ENCODE measurements around the gene IDUA.

Gene IDUA

GRCh38 chr4:961351-962230 is 25.3 kb upstream of the IDUA start:
- no peaks in the 10 kb centered on the region for H3K27me3 Mint-ChIP-seq
- H3K27ac Mint-ChIP-seq = no peak overlapping the region
- H3K4me1 Mint-ChIP-seq = no peaks in the 10 kb centered on the region
- ATAC-seq (peak; percentile 28), DNase-seq (no peak)
- no peak overlapping the region for H3K4me3 Mint-ChIP-seq
- H3K9me3 Mint-ChIP-seq = no peaks in the 10 kb centered on the region

- H3K27me3 Mint-ChIP-seq = no peaks in the 10 kb centered on the region
- no peaks in the 10 kb centered on the region for H3K9me3 Mint-ChIP-seq
- DNase-seq (no peak), ATAC-seq (no peak)
- H3K4me1 Mint-ChIP-seq = no peaks in the 10 kb centered on the region
- peak overlapping the region in 1 of 2 donors; percentile 27 for H3K4me3 Mint-ChIP-seq
- H3K27ac Mint-ChIP-seq = peak overlapping the region in 1 of 2 donors; percentile 59
These were observed 24.3 kb upstream of the IDUA start for GRCh38 chr4:962231-963208.

DNA sequence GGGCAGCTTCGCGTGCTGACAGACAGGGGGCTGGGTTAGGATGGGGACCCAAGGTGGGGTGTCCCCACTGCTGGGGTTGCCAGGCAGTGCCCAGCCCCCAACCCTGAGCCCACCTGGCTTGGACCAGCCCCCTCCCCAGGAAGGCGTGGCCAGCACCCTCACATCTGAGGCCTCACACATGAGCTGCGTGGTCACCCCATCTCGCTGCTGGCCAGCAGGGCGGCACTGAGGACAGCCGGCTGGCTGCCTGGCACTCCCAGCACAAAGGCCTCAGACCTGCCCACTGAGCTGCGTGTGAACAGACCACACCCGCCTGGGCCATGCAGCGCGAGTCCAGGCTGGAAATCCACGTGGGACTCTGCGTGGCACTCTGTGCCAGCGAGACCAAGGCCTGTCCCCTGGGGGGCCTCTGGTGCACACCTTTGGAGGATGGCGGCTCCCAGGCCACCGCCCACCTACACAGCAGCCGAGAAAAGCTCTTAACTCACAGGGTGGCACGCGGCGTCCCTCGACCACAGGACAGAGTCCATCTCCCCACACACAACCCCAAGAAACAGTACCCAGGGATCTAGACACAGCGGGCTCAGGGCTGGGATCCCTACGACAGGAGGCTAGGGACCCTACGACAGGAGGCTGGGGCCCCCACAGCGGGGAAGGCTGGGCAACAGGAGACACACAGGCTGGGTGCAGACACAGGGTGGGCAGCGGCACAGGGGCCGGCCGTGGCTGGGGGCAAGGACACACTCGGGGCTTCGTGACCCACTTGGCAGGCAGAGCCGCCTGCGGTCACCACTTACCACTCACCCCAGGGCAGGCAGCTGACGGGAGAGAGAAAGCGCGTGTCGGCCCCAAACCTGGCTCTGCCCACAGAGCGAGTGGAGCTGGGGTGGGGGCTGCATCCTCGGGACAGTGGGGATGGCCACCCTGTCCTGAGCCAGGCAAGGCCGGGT is 23.3 kb upstream of the IDUA start:
- DNase-seq (no peak), ATAC-seq (no peak)
- no peaks in the 10 kb centered on the region for H3K27me3 Mint-ChIP-seq
- H3K4me3 Mint-ChIP-seq = no peak overlapping the region
- H3K4me1 Mint-ChIP-seq = peaks cover under 1% of the 10 kb centered on the region
- no peaks in the 10 kb centered on the region for H3K9me3 Mint-ChIP-seq
- H3K27ac Mint-ChIP-seq = peak overlapping the region in 1 of 2 donors; percentile 27

- Mint-ChIP-seq H3K27me3 (no peaks in the 10 kb centered on the region), H3K4me3 (no peak overlapping the region), H3K9me3 (no peaks in the 10 kb centered on the region), H3K27ac (peak overlapping the region in 1 of 2 donors; percentile 33), H3K4me1 (peaks cover 9% of the 10 kb centered on the region)
- ATAC-seq (no peak), DNase-seq (no peak)
These were observed 22.4 kb upstream of the IDUA start for GRCh38 chr4:964346-965025.

DNA sequence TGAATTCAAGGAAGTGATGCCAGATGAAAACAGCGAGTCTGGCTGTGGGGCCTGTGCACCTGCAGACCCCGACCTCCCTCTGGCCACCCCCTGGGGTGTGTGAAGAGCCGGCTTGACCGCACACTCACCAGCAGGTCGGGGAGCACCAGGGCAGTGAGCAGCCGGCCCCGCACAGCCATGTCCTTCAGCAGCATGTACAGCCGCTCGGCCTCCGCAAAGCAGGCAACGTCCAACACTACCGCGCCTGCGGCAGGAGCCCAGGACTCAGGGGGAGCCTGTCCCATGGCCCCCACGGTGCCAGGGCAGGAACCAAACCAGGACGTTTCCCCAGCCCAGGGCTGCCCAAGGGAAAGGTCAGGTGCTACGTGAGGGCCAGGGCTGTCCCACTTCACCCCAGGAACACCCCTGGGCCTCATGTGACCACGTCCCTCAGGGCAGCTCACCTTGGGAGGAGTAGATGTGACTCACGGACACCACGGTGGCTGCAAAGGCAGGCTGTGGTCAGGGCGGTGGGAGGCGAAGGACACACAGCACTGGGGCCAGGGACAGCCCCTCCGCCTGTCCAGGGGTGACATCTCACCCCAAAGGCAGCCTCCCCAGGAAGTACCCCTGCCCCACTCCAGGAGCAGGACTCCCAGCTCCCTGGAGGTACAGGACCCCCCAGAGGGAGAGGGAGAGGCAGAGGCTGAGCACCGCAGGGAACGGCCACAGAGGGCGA is 21.6 kb upstream of the IDUA start:
- H3K4me3 Mint-ChIP-seq = no peak overlapping the region
- H3K27ac Mint-ChIP-seq = no peak overlapping the region
- no peak for DNase-seq
- no peaks in the 10 kb centered on the region for H3K9me3 Mint-ChIP-seq
- ATAC-seq = no peak
- H3K27me3 Mint-ChIP-seq = no peaks in the 10 kb centered on the region
- peaks cover 13% of the 10 kb centered on the region for H3K4me1 Mint-ChIP-seq

- Mint-ChIP-seq H3K27ac (no peak overlapping the region), H3K9me3 (no peaks in the 10 kb centered on the region), H3K4me3 (no peak overlapping the region), H3K27me3 (no peaks in the 10 kb centered on the region), H3K4me1 (peaks cover 18% of the 10 kb centered on the region)
- no peak for DNase-seq
- ATAC-seq = no peak
These were observed 21.1 kb upstream of the IDUA start for GRCh38 chr4:965766-966134.

- no peak overlapping the region for H3K27ac Mint-ChIP-seq
- DNase-seq (no peak), ATAC-seq (no peak)
- H3K4me3 Mint-ChIP-seq = no peak overlapping the region
- peaks cover 26% of the 10 kb centered on the region for H3K4me1 Mint-ChIP-seq
- H3K9me3 Mint-ChIP-seq = no peaks in the 10 kb centered on the region
- no peaks in the 10 kb centered on the region for H3K27me3 Mint-ChIP-seq
These were observed 20.4 kb upstream of the IDUA start for GRCh38 chr4:966266-967112.

GRCh38 chr4:967113-968104 is 19.4 kb upstream of the IDUA start:
- Mint-ChIP-seq H3K27ac (no peak overlapping the region), H3K4me1 (peaks cover 35% of the 10 kb centered on the region), H3K4me3 (no peak overlapping the region), H3K27me3 (no peaks in the 10 kb centered on the region), H3K9me3 (no peaks in the 10 kb centered on the region)
- DNase-seq (no peak), ATAC-seq (peak; percentile 27)

DNA sequence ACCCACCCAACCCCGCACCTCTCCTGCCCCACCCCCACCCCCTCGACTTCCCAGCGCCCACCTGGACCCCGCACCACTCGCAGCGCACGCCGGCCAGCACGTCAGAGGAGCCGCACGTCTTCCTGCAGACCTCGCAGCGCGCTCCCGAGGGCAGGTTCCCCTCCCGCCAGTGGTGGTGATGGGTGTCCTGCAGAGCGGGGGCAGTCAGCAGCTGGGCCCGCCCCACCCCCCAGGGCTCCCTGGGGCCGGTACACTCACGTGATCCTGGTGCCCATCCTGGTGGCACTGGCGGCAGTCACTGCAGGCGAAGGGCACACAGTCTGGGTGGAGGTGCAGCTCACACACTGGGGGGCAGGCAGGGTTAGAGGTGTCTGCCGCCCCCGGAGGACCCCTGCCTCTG is 18.6 kb upstream of the IDUA start:
- Mint-ChIP-seq H3K4me1 (peaks cover 36% of the 10 kb centered on the region), H3K27me3 (no peaks in the 10 kb centered on the region), H3K27ac (no peak overlapping the region), H3K9me3 (no peaks in the 10 kb centered on the region), H3K4me3 (no peak overlapping the region)
- DNase-seq (no peak), ATAC-seq (no peak)

DNA sequence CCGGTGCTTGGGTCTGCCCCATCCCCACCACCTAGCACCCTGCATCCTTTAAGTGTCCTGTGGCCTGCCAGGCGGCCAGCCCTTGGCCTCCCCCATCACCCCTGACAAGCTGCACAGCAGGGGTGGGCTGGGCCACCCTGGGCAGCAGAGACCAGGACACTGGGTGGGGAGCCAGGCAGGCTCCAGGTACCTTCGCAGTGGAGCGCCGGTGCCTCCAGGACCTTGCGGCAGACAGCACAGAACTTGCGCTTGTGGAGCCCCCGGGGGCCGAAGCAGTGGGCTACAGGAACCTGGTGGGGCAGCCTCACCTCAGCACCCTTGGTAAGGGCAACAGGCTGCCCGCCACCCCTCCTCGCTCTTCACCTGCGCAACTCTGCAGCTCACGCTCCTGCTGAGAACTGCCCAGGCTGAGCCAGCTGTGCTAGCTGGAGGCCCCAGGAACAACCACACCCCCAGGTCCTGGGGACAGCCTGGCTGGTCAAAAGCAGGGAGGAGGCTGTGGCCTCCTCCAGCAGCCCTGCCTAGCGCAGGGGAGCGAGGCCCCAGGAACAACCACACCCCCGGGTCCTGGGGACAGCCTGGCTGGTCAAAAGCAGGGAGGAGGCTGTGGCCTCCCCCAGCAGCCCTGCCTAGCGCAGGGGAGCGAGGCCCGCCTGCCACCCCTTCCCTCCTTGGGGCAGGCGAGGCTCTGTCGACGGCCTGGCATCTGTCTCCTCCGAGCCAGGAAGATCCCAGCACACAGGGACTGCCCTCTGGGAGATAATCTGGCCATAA is 18.0 kb upstream of the IDUA start:
- Mint-ChIP-seq H3K4me3 (peak overlapping the region in 1 of 2 donors; percentile 48), H3K4me1 (peaks cover 36% of the 10 kb centered on the region), H3K9me3 (no peaks in the 10 kb centered on the region), H3K27ac (no peak overlapping the region), H3K27me3 (no peaks in the 10 kb centered on the region)
- ATAC-seq = no peak
- DNase-seq = no peak

DNA sequence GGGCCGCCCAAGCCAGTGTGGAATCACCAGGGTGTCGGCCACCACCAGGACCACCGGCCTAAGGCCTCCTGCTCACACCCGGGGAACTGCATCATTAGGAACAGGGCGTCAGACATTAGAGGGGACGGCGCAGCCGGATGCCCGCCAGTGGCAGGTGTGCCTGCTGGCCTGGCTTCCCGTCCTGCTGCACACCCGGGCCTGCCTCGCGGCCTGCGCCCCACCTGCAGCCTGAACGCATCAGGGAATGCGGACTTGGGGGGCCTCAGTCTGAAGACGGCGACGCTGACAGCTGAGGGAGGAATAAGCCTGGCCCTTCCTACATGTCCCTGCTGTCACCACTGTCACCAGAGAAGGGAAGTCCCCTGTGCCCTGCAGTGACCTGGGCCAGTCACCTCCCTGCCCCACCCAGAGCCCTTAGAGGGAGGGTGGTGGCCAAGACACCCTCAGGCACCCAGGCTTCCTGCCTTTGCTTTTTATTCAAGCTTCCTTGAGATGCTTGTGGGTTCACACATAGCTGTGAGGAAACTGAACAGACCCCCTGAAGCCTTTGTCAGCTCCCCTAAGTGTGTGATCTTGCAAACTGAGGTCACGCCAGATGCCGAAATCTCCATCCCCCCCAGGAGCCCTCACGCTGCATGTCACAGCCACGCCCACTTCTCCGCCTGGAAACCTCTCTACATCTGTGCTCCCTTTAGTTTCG is 16.6 kb upstream of the IDUA start:
- DNase-seq = no peak
- ATAC-seq = no peak
- Mint-ChIP-seq H3K9me3 (no peaks in the 10 kb centered on the region), H3K4me1 (peaks cover 36% of the 10 kb centered on the region), H3K4me3 (peak overlapping the region in 1 of 2 donors; percentile 1), H3K27ac (no peak overlapping the region), H3K27me3 (no peaks in the 10 kb centered on the region)
